Bladder microvascular endothelial cell (primary cell): Measurements from ENCODE around the gene TMOD2. TPM values are rescaled to one million over a fixed set of nuclear protein-coding genes. Genes with fewer than 3 reads are reported as not detected.

ENCODE experiments used
- total RNA-seq: library from RNA; depleted of rRNA; stranded (reverse); fragments of >200 nt; gene quantifications from 2 replicates; pipeline ENCODE4 v1.2.3, GENCODE V29; 2014

The TMOD2 gene
- 6.5 and 20.7 TPM in 2 replicates for total RNA-seq

GRCh38 chr15:51750792-51751696 lies at the start of gene TMOD2:
TSS of gene TMOD2 (plus strand) at chr15:51751597. CDS start at chr15:51766442, 14,845 bp downstream.

GRCh38 chr15:51737522-51738305 lies 13.7 kb upstream of the TMOD2 start, which contains the start of gene LYSMD2:
TSS of gene LYSMD2 (minus strand) at chr15:51737655. CDS start at chr15:51737622, 33 bp downstream.

GRCh38 chr15:51829376-51830275 lies 78.2 kb downstream of the TMOD2 start, which contains the start of gene TMOD3:
TSS of gene TMOD3 (plus strand) at chr15:51829653. CDS start at chr15:51862885, 33,232 bp downstream.

Other genes starting within 250 kb of the TMOD2 start
- gene DMXL2, start 128.8 kb upstream of the TMOD2 start, total RNA-seq = 8.3 and 15.0 TPM in 2 replicates
- 0.25 TPM in 1 of 2 replicates, not detected in the other for gene SCG3, start 70.1 kb upstream of the TMOD2 start, total RNA-seq
- gene LYSMD2, start 13.9 kb upstream of the TMOD2 start, total RNA-seq = 8.1 and 13.5 TPM in 2 replicates
- gene TMOD3, start 78.1 kb downstream of the TMOD2 start, total RNA-seq = 62.0 and 108 TPM in 2 replicates
- gene LEO1, start 220.2 kb downstream of the TMOD2 start, total RNA-seq = 20.6 and 45.0 TPM in 2 replicates